GM21367 (cell line): Measurements from ENCODE around the gene HES2.
"Not testable (repeated sequence)": the region's sequence is repeated elsewhere in the genome, so short reads cannot be mapped to it uniquely, and the experiment has no call there.

ENCODE experiments used
- ATAC-seq: cut with Tn5 transposase; IDR thresholded peaks from one replicate; pipeline ENCODE4 v1.9.1; 2021; ENCODE audit not compliant: unreplicated experiment

The HES2 gene

DNA sequence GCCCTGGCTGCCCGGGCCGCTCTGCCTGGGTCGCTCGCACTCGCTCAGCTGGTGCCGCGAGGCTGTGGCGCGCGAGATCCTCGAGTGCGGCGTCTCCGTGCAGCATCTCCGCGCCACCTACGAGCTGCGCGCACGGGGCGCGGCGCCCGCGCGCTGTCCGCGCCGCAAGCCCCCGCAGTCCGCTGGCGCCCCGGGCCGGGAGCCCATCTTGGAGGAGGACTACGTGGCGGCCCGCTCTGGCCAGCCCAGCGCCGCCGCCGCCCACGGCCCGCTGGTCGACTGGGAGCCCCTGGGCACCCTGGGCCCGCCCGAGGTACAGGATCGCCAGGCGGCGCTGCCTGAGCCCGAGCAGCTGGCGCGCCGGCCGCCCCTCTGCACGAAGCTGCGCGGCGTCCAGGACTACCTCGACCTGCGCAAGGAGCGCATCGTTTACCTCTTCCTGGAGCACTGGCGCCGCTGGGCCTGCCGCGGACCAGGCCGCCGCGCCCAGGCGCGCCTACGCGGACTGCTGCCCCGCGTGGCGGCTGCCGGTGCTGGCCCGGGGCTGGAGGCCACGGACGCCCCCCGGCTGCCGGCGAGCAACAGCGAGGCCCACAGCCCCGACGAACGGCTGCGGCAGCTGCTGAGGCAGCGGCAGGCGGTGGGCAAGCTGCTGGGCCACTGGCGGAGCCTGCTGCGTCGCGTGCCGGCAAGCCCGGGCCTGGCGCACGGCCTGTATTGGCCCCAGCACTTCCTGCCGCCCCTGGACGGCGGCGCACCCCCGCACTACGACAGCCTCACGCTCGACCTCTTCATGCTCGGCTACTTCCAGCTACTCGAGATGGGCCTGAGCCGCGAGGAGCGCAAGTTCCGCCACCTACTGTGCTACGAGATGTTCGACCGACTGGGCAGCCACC, 35.4 kb upstream of the HES2 start:
- no peak for ATAC-seq

DNA sequence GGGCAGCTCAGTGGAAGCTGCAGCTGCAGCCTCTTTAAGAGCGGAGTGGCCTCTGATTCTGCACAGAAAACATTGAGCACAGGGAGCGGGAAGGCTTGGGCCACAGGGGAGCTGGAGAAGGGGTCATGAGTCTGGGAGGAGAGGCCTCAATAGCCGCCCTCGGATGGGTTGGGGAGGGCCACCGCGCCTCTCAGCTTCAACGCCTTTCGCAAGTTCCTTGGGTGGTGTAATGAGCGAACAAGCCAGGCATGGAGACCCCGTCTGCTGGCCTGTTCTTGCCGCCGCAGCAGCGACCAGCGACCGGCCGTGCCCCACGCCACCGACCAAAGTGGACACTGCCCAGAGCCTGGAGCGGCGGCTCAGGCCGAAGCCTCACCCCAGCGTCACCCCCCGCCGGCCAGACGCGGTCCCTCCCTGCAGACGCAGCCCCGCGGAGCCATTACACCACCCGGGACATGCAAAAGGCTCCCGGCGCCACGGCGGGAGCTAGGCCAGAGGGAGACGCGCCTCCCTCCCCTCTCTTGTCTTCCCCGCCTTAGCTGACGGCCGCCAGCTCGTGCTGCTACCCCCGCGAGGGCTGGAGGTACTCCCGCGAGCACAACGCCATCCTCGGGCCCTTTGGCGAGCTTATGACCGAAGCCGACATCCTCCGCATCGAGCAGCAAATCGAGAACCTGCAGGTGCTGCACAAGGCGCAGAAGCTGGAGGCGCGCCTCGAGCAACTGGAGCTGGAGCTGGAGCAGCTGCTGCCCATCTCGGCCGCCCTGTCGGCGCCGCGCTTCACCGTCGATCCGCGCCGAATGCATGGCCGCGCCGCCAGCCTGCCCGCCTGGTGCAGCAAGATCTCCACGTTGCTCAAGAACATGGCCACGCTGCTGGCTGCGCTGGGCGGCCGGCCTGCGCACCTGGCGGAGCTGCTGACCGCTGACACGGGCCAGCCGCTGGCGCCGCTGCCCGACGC, 34.5 kb upstream of the HES2 start:
- ATAC-seq: not testable (repeated sequence)

DNA sequence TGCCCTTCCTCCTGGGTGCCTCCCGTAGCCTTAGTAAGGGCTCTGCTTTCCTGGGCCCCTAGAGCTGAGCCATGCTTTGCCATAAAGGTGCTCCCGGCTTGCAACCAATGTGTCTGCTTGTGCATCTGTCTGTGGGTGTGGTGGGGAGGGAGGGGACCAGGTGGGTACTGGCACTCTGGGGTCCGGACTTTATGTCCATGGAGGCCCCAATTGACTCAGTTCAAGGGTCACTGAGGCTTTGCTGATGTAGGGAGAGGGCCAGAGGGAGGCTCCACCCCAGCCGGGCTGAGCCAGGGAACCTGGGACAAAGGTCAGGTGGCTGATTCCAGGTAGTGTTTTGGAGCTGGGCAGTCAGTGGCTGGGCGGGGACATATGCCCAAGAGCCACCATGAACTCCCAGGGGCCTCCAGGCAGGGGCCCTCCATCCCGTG, 31.2 kb upstream of the HES2 start:
- ATAC-seq: no peak

DNA sequence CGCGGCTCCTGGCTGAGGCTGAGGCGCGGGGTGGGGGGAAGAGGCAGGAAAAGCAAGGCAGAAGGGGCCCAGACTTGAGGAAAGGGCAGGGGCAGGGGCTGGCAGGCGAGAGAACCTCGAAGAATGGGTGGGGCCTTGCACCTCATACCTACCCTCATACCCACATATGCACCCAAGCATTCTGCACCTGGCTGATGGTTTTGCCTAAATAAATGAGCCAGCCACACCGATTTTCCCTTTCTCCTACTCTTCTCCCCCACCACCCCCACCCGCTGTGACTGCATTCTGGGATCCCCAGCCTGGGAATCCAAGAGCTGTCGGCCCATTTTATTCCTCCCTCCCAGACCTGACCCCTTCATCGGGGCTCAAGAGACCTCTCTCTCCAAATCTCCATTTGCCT, 30.8 kb upstream of the HES2 start:
- ATAC-seq: not testable (repeated sequence)

DNA sequence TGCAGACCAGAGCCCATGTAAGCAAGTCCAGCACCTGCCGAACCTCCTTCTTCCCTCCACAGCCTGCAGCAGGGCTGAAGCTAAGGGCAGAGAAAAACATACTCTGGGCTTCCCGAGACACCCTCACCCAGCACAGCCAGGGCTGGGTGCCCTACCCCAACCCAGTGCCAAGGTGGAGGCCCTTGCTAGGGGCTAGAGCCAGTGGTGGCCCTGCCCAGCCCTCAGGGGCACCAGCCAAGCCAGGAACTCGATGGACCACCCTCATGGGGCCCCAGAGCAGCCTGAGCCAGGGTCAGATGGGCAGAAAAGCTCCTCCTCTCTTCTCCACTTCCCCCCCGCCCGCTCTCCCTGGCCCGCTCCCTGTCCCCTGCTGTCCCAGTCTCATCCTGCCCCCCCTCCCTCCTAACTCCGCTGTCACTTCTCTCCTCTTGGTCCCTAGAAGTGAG, 30.3 kb upstream of the HES2 start:
- ATAC-seq: no peak

DNA sequence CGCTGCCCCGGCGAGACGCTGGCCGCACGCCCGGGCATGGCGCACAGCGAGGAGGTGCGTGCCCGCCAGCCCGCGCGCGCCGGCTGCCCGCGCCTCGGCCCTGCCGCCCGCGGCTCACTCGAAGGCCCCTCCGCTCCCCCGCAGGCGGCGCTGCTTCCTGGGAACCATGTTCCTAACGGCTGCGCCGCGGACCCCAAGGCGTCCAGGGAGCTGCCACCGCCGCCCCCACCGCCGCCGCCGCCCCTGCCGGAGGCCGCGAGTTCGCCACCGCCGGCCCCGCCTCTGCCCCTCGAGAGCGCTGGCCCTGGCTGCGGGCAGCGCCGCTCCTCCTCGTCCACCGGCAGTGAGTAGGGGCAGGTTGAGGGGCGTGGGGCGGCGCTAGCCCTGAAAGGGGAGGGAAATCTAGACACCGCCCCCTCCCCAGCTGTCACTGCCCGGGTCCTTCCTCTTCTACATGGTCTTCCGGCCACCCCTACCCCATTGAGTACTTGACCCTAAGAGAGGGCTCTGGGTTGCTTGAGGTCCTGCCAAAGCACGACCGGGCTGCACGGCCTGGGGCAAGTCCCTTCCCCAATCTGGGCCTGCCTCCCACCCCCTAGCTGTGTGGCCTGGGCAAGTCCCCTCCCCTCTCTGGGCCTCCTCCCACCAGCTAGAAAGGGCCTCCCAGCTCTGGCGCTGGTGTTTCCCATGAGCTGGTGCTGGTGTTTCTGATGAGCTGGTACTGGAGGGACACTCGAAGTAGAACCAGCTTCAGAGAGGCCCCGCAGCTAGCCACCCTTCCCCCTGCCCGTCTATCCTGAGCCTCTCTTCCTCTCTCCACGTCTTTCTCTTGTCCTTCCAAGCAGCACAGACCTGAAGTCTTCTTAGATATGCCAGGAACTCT, 29.3 kb upstream of the HES2 start:
- no peak for ATAC-seq

DNA sequence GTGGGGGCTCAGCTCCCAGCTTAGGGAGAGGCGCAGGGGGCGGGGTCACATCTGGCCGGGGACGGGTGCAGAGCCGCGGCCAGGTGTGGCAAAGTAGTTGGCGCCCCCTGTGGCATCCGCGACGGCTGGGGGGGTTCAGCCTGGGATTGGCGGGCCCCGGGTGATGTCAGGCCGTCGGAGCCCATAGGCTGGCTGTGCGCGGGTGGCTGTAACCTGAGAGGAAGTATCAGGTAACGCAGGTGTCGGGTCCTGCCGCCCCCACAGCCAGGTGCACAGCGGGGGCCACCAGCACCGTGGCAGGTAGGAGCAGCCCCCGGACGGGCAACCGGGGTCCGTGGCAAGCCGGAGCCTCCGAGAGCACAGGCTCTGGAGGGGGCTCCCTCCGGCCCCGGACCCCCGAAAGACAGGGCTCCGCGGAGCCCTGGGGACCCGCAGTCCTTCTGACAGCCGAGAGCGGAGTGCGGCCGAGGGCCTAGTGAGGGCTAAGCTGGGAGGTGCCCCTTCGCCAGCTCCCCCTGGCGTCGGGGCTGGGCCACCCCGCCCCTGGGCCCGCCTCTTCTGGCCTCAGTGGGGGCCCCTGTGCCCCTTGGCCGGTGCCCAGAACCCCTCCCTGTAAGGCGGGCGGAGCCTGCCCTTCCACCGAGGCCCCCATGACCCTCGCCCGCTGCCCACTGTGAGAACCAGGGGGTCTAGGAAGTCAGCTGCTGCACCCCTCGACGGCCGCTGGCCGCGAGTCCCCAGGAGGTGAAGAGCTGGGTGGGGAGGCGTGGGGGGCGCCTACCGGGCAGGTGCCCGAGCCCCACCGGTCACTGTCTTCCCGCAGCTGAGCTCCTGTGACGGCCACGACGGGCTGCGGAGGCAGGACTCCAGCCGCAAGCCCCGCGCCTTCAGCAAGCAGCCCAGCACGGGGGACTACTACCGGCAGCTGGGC, 28.4 kb upstream of the HES2 start:
- ATAC-seq: no peak

DNA sequence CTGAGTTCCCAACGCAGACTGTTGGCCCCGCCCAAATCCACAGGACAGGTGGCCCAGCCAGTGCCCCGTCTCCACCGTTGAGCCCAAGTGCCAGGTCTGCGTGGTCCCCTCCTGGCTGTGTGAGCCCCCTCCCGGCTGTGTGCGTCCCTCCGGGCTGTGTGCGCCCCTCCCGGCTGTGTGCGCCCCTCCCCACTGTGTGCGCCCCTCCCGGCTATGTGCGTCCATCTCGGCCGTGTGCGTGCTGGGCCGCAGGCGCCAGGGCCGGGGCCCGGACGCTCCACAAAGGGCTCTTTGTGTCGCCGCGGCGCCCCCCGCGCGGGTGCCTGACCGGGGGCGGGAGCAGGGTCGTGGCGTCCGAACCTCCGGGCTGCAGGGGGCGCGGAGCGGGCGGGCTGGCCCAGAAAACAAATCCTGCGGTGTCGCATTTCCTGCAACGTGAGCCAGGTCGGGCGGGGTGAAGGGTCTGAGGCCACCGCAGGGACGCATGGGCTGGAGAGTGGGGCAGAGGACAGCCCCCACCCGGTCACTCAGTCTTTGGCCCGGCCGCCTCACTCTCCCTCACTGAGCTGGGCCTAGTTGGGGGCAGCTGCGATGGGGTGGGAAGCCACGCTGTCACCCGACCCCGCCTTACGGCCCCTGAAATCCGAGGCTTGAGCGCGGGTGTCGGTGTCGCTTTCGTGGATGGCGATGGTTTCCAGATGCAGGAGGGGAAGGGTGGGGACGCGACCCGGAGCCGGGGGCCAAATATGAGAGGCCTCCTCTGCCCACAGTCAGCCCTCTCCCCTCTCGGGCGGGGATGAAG, 27.5 kb upstream of the HES2 start:
- ATAC-seq: no peak

DNA sequence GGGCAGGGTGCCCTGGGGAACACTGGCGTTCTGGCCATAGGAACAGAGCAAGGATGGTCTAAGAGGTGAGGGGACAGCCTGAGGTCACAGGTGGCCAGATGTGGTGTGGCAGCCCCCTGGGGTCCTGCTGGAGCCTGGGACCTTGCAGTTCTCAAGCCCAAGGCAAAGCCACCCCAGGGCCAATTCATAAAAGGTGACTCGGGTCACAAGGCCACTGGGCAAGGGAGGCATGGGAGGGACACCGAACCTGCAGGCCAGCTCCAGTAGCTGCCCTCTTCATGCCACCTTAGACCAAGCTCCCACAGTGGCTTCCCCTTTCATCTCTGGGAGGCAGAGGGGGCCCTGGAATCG, 26.9 kb upstream of the HES2 start:
- no peak for ATAC-seq

DNA sequence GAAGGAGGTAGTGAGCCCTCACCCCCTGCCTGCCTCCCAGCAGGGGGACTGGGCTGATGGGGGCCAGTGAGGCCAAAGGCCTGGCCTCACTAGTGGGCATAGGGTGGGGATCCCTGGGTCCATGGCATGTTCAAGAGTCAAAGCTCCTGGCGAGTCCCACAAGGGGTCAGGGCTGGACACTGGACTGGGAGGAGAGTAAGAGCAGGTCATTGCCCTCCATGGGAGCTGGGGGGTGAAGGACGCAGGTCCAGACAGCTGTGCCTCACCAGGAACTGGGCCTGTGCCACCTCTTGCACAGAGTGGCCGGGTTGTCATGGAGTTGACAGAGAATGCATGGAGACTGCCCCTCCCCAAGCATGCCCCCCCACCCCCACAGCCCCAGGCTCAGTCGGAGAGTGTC, 26.2 kb upstream of the HES2 start:
- ATAC-seq: not testable (repeated sequence)

DNA sequence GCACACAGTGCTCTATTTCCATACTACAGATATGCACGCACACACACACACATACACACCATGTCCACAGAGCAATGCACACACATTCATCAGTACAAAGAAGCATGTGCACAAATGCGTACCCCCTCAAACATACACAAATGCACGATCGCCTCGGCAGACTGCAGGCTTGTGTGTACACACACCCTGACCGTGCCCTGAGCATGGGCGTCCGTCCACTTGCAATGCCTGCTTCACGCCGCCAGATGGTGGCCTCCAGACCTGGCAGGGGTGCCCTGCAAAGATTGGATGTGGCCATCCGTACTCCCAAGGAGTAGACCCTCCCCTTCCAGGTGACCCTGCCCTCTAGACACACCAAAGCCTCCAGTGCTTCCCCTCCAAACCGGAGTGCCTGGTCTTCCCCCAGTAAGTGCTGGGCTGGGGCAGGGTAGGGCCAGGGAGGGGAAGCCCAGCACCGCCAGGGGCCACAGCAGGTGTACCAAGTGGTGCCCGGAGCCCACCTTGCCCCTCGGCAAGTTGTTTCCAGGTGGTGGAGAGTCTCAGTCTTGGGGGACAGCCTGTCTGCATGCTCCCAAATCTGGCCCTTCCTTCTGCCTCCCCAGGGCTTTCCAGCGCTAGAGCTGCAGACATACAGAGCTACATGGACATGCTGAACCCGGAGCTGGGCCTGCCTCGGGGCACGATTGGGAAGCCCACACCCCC, 25.5 kb upstream of the HES2 start:
- ATAC-seq: no peak

DNA sequence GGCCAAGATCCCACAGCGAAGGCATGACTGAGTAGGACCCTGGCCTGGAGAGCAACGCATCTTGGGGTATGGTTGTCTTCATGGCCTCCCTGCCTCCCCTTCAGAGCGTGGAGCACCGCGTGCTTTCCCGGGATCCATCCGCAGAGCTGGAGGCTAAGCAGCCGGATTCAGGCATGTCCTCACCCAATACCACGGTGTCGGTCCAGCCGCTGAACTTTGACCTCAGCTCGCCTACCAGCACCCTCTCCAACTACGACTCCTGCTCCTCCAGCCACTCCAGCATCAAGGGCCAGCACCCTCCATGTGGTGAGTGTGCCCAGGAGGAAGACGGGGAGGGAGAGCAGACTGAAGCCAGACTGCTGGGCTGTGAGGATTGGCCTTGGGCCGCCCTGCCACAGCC, 24.7 kb upstream of the HES2 start:
- no peak for ATAC-seq

DNA sequence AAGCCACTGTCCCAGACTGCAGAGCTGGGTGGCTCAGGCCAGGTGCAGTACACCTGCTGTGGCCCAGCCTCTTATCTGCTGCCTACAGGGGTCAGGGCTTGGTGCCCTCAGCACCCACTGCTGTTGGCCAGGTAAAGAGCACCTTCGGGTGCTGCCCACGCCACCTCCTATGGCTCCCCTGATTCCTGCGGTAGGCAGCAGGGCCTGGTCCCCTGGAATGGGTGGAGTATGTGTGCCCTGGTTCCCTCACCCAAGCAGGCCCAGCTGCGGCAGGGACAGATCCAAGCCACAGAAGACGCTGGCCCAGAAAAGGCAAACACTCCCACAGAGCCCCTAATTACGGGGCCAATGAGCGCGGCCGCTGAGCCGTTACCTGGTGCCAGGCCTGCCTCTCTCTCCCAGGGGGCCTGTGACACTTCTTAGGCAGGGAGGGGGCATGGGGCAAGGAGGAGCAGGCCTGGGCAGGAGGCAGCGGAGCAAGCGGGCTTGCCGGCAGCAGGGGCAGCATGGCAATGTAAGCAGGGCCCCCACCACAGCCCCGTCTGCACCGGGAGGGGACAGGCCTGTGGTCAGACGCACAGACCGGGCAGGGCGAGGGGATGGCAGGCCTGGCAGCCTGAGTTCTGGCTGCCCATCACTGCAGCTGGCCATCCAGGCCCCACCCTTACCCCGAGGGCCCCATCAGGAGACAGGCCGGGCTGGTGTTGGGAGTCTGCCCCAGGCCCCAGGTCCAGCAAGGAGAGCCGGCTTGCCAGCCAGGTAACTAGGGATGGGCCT, 23.8 kb upstream of the HES2 start:
- no peak for ATAC-seq

DNA sequence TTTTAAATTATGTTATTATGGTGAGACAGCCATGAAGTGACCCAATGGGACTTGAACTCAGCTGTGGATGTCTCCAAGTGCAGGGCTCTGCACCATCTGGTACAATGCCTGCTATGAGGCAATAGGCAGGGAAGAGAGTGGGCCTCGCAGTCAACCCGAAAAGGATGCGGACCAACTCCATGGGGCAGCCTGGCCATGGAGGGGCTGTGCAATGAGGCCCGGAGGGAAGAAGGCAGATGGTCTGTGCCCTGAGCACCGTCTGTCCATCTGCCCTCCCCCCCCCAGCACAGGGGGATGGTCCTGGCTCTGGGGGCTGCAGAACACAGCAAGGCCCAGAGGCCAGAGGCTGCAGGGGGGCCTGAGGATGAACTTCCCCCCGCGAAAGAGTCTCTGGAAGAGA, 21.9 kb upstream of the HES2 start:
- ATAC-seq: no peak

DNA sequence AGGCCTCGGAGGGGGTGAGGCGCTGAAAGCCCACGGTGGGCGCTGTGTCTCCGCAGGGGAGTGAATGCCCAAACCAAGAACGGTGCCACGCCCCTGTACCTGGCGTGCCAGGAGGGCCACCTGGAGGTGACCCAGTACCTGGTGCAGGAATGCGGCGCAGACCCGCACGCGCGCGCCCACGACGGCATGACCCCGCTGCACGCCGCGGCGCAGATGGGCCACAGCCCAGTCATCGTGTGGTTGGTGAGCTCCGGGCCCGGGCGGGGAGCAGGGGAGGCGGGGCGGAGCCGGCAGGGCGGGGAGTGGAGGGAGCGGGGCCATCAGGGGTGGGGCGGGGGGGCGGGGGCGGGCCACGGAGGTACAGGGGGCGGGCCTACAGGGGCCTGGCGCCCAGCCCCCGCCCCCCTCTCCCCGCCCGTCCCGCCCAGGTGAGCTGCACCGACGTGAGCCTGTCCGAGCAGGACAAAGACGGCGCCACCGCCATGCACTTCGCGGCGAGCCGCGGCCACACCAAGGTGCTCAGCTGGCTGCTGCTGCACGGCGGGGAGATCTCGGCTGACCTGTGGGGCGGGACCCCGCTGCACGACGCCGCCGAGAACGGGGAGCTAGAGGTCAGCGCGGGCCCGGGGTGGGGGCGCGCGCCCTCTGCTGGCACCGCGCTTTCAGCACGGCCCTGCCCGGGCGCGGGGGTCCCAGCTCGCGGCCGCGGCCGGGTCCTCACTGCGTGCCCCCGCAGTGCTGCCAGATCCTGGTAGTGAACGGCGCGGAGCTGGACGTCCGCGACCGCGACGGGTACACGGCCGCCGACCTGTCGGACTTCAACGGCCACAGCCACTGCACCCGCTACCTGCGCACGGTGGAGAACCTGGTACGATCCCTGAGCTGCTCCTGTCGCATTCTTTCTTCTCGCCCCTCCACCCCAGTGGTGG, 20.7 kb upstream of the HES2 start:
- no peak for ATAC-seq

DNA sequence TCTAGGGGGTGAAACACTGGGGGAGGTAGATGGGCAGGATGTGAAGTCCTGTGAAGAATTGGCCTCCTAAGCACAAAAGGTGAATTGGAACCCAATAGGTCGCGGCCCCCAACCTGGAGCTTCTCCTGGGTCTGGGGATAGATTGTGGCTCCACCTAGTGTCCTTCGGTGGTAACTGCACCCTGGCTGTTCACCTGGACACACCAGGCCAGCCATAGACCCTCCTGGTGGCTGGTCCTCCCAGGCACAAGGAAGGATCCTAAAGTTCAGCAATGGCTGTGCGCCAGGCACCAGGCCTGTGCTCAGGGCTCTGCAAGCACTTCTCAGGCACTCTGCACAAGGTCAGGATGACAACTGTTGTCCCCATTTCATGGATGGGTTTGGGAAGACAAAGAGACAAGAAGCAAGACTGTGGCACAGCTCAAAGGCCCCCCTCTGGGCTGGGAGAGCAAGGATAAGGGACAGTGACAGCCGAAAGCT, 18.4 kb upstream of the HES2 start:
- ATAC-seq: peak; percentile 51
